Muscle of leg (tissue), 11 donors: ENCODE results near the gene PLEKHA1. TPM values are rescaled to one million over a fixed set of nuclear protein-coding genes. Genes with fewer than 3 reads are reported as not detected.

Source experiments
- DNase-seq: peaks from one replicate; pipeline ENCODE4 v3.0.0; 2013
- H3K27ac ChIP-seq: one replicate; pipeline ENCODE4 v1.5.1; 2013; ENCODE audit warnings: mild to moderate bottlenecking, low read length, control low read depth
- H3K27me3 ChIP-seq: one replicate; pipeline ENCODE4 v1.6.1; 2013; ENCODE audit warnings: low read length; ENCODE audit not compliant: control insufficient read depth, insufficient read depth
- H3K36me3 ChIP-seq: one replicate; pipeline ENCODE4 v1.6.1; 2013; ENCODE audit warnings: low read length; ENCODE audit not compliant: control insufficient read depth, insufficient read depth
- H3K4me1 ChIP-seq: one replicate; pipeline ENCODE4 v1.6.1; 2013; ENCODE audit warnings: low read length; ENCODE audit not compliant: control insufficient read depth, insufficient read depth
- H3K4me3 ChIP-seq: one replicate; pipeline ENCODE4 v1.5.1; 2013; ENCODE audit warnings: low read length, control low read depth
- H3K9me3 ChIP-seq: replicated peaks from 2 replicates; pipeline ENCODE4 v1.6.1; 2013; ENCODE audit warnings: low read depth, low read length; ENCODE audit not compliant: control insufficient read depth
- WGBS: methylation state at CpG from one replicate; pipeline ENCODE4 v1.1.5; 2013; ENCODE audit warnings: missing lambda C conversion rate; ENCODE audit not compliant: insufficient coverage; 5-methylcytosine and 5-hydroxymethylcytosine counted together
- polyA plus RNA-seq, 8 donors: library from polyadenylated mRNA; unstranded; fragments of 120-200 nt; gene quantifications; one replicate each; pipeline versions ENCODE4 v1.2.1 to v1.2.3, GENCODE V29; 2013; ENCODE audit warnings: inconsistent platforms in 1 of 8, low replicate concordance in 1 of 8; ENCODE audit not compliant: insufficient read length in 8 of 8, insufficient read depth in 1 of 8
- total RNA-seq: library from RNA; stranded (reverse); fragments of 120-200 nt; gene quantifications from one replicate; pipeline ENCODE4 v1.2.4, GENCODE V29; 2013

Gene PLEKHA1
- total and polyA plus RNA-seq, 9 donors: 22.0 to 36.3 (median 29.9) TPM

DNA sequence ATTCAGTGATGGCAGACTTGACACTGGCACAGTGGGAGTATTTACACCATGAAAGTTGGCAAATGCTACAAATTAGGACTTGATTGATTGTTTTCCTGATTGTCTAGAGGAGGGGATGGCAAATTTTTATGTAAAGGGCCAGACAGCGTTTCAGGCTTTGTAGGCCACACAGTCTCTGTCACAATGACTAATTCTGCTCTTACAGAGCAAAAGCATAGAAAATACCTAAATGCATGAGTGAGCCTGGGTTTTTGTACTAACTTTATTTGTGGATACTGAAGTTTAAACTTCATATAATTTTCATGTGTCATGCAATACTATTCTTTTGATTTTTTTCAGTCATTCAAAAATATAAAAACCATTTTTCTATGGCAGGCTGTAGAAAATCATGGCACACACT lies 71.0 kb downstream of the PLEKHA1 start:
- no peak for DNase-seq
- Histone ChIP-seq H3K4me1 (peaks cover 3% of the 10 kb centered on the region), H3K27ac (no peak overlapping the region), H3K27me3 (no peaks in the 10 kb centered on the region), H3K4me3 (no peak overlapping the region), H3K9me3 (peaks cover under 1% of the 10 kb centered on the region), H3K36me3 (no peaks in the 10 kb centered on the region)
- no CpG with 5 or more reads among the region's 1 CpG for WGBS

DNA sequence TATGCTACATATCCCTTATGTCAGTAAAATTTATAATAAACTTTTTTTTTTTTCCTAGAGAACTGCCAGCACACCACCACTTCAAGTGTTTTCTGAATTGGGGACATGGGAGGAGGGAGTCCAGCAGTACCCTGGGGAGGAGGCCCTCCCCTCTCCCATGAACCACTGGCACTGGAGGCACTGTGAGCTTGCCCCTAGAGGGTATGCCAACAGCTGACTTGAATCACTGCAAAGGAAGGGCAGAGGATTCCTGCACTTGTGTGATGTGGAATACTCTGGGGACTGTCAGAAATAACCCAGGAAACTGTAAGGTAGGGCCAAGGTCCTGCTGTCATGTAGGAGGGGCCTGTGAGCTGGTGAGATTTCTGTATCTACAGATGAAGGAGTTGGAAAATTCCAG lies 71.4 kb downstream of the PLEKHA1 start:
- Histone ChIP-seq H3K36me3 (no peaks in the 10 kb centered on the region), H3K9me3 (no peaks in the 10 kb centered on the region), H3K27ac (no peak overlapping the region), H3K4me3 (no peak overlapping the region), H3K27me3 (peaks cover under 1% of the 10 kb centered on the region), H3K4me1 (peaks cover 6% of the 10 kb centered on the region)
- DNase-seq: peak; percentile 42

DNA sequence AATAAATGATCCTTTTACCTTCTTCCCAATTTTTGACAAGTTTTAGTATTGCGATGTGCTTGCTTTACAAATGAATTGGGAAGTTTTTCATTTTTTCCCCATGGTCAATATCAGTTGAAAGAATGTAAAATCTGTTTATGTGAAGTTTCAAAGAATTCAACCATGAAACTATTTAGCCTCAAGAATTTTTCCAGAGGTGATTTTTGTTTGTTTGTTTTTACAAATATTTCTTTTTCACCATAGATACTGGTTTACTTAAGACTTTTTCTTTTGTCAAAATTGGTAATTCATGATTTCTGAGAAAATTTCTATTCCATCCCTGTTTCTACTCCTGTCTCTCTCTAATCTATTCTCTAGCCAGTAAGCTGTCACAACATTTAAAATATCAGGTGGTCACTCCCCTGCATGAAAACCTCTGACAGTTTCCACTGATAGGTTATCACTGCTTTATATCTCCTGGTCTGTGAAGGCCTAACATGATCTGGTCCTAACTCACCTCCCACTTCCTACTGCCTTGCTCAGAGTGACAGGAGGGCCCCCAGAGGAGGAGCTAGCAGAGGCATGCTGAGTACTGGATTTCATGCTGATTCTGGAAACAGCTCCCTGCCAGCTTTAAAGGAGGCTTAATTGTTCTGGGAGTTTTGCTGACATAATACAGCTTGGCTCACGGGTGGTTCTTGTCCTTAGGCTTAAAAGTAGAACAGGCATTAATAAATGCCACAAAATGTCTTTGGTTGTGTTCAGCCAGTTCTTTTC lies 72.3 kb downstream of the PLEKHA1 start:
- H3K27me3 ChIP-seq: peaks cover 3% of the 10 kb centered on the region
- H3K4me3 ChIP-seq: no peak overlapping the region
- DNase-seq: no peak
- WGBS: 40% methylated on average over 1 of the region's 2 CpGs
- no peaks in the 10 kb centered on the region for H3K36me3 ChIP-seq
- H3K27ac ChIP-seq: no peak overlapping the region
- H3K4me1 ChIP-seq: peaks cover 9% of the 10 kb centered on the region
- H3K9me3 ChIP-seq: no peaks in the 10 kb centered on the region

DNA sequence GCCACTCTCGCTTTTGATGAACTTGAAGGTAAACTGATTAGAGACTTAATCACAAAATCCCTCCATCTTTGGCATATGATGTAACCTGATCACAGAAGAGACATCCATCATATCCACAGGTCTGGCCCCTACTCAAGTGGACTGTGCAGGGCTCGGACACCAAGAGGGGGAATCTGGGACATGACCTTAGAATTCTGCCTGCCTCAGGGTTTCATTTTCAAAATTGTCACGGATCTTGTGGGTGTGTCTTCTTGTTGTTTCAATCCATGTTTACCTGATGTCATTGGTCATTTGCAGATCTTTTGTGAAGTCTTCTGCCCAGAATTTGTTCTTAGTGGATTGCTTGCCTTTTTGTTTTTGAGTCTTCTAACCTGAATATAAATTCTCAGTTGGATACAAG lies 74.1 kb downstream of the PLEKHA1 start:
- Histone ChIP-seq H3K9me3 (no peaks in the 10 kb centered on the region), H3K36me3 (no peaks in the 10 kb centered on the region), H3K27me3 (peaks cover 3% of the 10 kb centered on the region), H3K27ac (no peak overlapping the region), H3K4me3 (no peak overlapping the region), H3K4me1 (peaks cover 9% of the 10 kb centered on the region)
- WGBS: 83% methylated on average over 1 of the region's 3 CpGs
- no peak for DNase-seq

DNA sequence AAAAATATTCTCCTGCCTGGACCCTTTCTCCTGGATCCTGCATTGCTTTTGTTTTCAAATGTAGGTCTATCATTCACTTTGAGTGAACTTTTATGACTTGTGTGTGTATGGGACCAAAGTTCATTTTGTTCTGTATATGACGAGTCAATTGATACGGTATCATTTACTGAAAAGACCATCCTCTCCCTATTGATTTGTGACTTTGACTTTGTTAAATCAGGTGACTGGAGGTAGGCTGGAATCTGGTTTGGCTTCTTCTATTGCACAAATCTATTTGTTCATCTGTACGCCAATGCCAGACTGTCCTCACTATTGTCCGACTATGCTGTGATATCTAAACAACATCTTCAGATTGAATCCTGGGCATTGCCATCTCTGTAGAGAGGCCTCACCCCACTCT lies 74.6 kb downstream of the PLEKHA1 start:
- 100% methylated on average over 1 of the region's 4 CpGs for WGBS
- no peak for DNase-seq
- H3K27ac ChIP-seq: no peak overlapping the region

DNA sequence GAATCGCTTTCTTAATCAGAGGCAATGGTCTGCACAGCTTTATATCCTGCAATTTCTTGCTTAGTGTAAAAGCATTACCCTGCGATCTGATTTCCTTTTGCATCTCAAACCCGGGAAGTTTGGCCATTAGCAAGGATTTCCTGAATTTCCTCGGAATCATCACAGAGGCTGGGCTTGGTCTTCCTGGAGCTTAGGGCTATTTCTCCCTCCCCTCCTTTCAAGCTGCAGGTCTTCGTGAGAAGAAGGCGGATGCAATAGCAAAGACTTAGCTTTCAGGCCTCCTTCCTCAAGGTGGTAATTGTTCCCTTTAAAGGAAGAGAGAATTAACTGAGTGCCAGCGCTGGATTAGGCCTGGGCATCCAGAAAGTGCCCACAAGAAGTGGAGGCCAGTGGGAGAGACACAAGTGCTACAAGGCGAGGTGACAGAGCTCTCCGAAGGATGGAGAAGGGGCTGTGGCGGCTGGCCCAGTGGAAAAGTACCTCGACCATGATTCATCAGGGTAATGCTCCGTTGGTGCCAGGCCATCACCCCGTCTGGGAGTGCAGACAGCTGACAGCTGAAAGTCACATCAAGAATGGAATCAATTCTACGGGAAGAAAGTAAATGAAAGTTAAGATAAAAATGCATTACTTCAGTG lies 76.0 kb downstream of the PLEKHA1 start:
- H3K27ac ChIP-seq: peak overlapping the region; percentile 76
- H3K27me3 ChIP-seq: peaks cover 5% of the 10 kb centered on the region
- no peaks in the 10 kb centered on the region for H3K36me3 ChIP-seq
- no peak overlapping the region for H3K4me3 ChIP-seq
- peak; percentile 59 for DNase-seq
- H3K9me3 ChIP-seq: no peaks in the 10 kb centered on the region
- WGBS: 58% methylated on average over 10 of the region's 14 CpGs
- peaks cover 9% of the 10 kb centered on the region for H3K4me1 ChIP-seq

More for the DNA sequence above, 74.6 kb downstream of the PLEKHA1 start:
- peaks cover 9% of the 10 kb centered on the region for H3K4me1 ChIP-seq
- no peaks in the 10 kb centered on the region for H3K36me3 ChIP-seq
- H3K9me3 ChIP-seq: no peaks in the 10 kb centered on the region
- H3K27me3 ChIP-seq: peaks cover 3% of the 10 kb centered on the region
- H3K4me3 ChIP-seq: no peak overlapping the region

DNA sequence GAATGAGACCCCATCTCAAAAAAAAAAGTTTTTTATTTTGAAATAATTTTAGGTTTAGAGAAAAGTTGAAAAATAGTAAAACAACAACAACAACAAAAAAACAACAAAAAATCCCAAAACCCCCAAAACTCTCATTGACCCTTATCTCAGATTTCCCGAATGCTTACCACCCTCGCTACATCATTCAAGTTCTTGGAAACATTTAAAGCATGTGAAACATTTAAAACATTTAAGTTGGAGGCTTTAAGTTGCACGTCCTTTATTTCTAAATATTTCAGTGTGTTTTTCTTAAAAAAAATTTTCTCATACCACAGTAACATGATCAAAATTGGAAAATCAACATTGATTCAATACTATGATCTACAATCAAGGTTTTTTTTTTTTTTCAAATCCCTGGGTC lies 79.6 kb downstream of the PLEKHA1 start:
- H3K27ac ChIP-seq: no peak overlapping the region
- DNase-seq: no peak
- H3K4me3 ChIP-seq: no peak overlapping the region
- no CpG with 5 or more reads among the region's 3 CpGs for WGBS
- peaks cover 12% of the 10 kb centered on the region for H3K4me1 ChIP-seq
- peaks cover 15% of the 10 kb centered on the region for H3K27me3 ChIP-seq
- H3K9me3 ChIP-seq: no peaks in the 10 kb centered on the region
- no peaks in the 10 kb centered on the region for H3K36me3 ChIP-seq

DNA sequence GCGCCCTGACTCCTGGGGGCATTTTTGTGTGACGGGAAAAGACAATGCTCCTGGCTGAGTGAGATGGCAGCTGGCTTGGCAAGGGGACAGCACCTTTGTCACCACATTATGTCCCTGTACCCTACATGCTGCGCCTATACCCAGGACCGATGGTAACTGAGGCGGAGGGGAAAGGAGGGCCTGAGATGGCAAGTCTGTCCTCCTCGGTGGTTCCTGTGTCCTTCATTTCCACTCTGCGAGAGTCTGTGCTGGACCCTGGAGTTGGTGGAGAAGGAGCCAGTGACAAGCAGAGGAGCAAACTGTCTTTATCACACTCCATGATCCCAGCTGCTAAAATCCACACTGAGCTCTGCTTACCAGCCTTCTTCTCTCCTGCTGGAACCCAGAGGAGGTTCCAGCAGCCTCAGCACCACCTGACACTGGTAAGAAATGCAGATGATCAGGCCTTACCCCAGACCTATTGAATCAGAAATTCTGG lies 80.1 kb downstream of the PLEKHA1 start, which contains the start of gene ARMS2:
Gene ARMS2, plus strand, starts transcription at position 51 of the 478 bp plus-strand sequence. Its CDS starts 75 bp downstream, at position 126.
- H3K27ac ChIP-seq: no peak within 1 kb of the TSS
- no peak within 1 kb of the TSS for H3K4me3 ChIP-seq
- H3K9me3 ChIP-seq: no peaks in the 10 kb centered on the region
- no CpG with 5 or more reads among the region's 7 CpGs for WGBS
- peaks cover 19% of the 10 kb centered on the region for H3K27me3 ChIP-seq
- H3K36me3 ChIP-seq: no peaks in the 10 kb centered on the region
- H3K4me1 ChIP-seq: peaks cover 12% of the 10 kb centered on the region
- no peak for DNase-seq

DNA sequence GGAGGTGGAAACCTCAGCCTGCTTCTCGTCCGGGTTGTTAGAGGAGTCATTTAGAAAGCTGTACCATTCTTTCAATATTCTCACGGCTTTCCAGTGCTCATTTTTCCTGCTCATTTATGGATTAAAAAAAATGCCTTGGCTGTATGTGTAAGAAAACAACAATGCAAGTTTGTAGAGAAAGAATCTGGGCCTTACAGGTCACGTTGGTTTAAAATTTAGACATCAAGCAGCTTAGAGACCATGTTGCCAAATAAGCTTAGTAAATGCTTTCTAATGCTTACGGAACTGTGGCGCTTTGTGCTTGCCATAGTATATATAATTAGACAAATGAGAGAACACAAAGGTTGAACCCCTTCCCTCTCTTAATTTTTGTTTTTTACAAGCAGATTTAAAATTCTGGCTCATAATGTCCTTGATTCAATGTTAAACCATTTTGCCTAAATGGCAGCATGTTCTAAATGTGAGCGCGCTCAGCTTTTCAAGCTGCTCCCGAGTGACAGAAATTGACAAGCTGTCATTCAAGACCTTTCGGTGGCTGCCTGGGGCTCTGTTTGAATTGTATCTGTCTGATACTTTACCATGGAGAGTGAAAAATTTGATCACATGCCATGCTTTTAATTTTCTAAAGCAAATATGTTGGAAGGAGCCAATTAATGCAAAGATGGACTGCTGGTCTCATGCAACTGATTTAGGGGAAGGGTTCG lies 81.0 kb downstream of the PLEKHA1 start:
- Histone ChIP-seq H3K27ac (no peak overlapping the region), H3K4me3 (no peak overlapping the region), H3K27me3 (peaks cover 26% of the 10 kb centered on the region), H3K9me3 (no peaks in the 10 kb centered on the region), H3K36me3 (no peaks in the 10 kb centered on the region), H3K4me1 (peaks cover 12% of the 10 kb centered on the region)
- 79% methylated on average over 4 of the region's 11 CpGs for whole genome bisulfite sequencing
- DNase-seq: no peak

DNA sequence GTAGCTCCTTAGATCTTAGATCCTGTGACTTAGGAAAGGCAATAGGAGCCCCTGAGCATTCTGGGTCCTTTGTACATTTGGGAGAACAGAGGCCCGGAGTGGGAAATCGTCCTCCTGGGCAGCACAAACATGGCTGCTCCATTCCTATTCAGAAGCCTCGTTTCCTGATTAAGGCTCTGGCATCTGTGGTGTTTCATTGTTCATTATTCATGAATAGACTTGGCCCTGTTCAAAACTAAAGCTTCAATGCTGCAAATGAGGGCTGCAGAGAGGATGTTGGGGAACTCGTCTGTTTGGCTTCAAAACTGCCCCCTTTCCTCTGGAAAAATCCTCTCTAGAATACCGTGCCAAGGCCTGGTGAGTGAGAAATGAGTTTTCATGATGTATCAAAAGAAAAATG lies 83.4 kb downstream of the PLEKHA1 start:
- WGBS: no CpG with 5 or more reads among the region's 5 CpGs
- Histone ChIP-seq H3K27ac (peak overlapping the region; percentile 72), H3K36me3 (no peaks in the 10 kb centered on the region), H3K9me3 (no peaks in the 10 kb centered on the region), H3K4me1 (peaks cover 15% of the 10 kb centered on the region), H3K4me3 (no peak overlapping the region), H3K27me3 (peaks cover 33% of the 10 kb centered on the region)
- peak; percentile 70 for DNase-seq
